CD4-positive, alpha-beta T cell treated with Interleukin-15 for 4 hours (primary cell): ENCODE data around the gene LMBRD2.

Source experiments
- DNase-seq: peaks from one replicate; pipeline ENCODE4 v3.0.0-alpha.2; 2020; ENCODE audit warnings: low spot score

The LMBRD2 gene

DNA sequence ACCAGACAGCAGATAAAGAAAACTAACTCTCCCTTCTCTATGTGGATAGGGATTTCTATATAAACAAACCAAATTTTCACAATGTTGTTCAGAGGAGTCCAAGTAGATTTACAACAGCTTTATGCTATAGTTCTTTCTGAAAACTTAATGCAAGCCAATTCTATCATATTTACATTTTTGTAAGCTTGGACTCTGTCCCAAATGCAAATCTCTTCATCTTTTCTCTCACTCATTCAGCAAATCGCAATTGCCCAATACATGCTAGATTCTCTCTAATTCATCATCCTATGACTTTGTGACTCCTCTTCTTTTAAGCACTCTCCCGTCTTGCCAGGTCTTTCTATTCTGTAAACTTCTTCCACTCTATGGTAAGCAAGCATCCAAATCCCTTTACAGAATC is 45.9 kb downstream of the LMBRD2 start:
- no peak for DNase-seq

DNA sequence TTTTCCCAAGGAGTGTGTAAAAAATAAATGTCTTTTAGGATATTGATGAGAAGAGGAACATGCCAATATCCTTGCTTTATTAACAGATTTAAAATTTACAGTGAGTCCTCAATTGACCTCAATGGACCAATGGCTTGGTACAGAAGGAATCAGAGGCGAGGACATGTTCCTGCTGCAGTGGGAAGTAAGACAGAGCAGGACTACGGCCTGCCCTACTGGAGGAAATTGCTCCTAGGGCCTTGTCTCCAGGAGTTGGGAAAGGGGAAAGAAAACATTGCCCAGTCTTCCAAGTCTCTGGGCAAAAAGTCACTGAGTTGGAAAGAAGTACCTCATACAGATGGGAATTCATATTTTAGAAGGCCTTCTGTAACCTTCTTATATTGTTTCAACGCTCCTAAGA is 51.9 kb downstream of the LMBRD2 start:
- no peak for DNase-seq

DNA sequence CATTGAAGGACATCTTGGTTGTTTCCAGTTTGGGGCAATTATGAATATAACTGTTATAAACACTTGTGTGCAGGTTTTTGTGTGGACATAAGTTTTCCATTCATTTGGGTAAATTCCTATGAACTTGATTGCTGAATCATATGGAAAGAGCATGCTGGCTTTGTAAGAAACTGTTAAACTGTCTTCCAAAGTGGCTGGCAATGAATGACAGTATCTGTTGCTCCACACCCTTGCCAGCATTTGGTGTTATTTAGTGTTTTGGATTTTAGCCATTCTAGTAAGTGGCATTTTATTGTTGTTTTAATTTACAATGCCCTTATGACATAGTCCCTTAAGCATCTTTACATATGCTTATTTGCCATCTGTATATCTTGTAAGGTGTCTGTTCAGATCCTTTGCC is 55.2 kb downstream of the LMBRD2 start:
- no peak for DNase-seq

- no peak for DNase-seq
These were observed 61.7 kb downstream of the LMBRD2 start for GRCh38 chr5:36089989-36090388.

- peak; percentile 33 for DNase-seq
These were observed 72.4 kb downstream of the LMBRD2 start for GRCh38 chr5:36079200-36079781.

DNA sequence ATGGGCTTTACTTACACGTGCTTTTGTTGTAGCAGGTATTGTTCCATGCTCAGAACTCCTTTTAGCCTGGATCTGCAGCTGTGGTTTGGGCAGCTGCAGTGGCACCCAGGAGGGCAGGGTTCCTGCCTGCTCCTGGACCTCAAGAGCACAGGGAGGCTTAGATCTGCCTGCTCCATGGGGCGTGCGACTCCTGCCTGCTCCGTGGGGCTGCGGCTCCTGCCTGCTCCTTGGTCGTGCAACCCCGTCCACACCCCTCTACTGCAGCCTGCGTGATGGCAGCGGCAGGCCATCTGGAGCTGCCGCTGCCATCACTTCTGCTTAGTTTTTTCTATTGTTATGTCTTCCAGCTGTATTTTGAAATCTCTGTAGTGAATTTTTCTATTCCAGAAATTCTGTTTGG is 73.3 kb downstream of the LMBRD2 start:
- no peak for DNase-seq

GRCh38 chr5:36073595-36074216 is 78.0 kb downstream of the LMBRD2 start:
- no peak for DNase-seq

DNA sequence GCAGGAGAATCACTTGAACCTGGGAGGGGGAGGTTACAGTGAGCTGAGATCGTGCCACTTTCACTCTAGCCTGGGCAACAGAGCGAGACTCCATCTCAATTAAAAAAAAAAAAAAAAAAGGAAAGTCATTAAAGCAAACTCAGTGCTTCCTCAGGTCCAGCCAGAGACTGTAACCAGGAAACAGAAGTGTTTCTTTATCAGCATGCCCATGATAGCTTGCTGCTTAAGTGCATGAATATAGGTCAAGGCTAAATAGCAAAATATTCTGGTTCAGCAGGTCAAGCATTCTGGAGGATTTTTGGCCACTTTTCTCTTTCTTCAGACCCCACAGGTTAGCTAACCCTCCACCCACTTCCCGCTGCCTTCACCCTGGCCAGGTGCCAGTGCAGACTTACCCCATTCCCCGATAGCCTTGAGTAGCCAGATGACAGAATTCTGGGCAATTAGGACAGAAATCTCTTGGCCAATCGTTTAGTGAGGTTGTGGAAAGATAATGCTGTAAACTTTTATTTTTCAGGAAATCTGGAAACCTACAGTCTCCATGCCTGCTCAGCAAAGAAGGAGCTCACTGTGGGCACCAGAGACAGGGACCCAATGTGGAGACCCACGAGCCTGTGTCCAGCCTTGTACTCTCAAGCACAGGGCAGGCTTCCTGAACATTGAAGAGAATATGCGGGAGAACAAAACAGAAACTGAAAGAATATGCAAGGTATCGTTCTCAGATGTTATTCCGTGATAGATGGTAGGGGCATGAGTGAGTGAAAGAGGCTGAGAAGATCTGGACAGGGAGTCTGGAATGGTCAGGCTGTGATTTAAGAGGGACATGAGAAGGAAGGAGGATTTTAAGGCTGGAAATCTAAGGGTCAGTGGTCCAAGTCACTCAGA is 80.8 kb downstream of the LMBRD2 start:
- no peak for DNase-seq

GRCh38 chr5:36068751-36069281 is 82.9 kb downstream of the LMBRD2 start:
- DNase-seq: no peak

DNA sequence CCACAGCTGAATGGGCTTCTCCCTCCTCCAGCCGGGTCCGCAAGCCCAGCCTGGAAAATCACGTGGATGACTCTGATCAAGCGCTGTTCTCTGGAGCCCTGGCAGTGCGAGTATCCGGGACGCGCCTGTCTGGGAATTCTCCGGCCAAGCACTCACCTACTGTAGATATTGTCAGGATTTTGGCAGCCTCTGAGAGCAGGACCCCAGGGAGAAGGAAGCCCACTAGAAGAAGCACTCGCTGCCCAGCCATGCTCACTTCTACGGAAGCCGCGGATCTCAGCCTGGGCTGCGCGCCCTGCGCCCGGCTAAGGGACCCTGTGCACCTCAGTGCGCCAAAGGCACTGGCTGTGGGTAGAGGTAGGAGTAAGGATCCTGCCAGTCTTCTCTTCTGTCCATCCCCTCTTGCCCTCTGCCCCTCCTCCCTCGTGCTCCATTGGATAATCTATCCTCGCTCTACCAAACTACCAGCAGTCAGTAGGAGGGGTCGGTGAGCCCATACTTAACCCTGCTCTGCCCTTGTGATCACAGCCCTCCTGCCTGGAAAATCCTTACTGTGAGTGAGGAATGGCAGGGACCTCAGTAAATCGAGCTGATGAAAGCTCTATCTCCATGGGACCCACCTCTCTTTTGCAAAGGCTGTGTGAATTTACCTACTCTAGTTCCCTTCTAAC is 85.0 kb downstream of the LMBRD2 start, which contains the start of gene UGT3A2:
UGT3A2 (minus strand) TSS at position 343 of the 671 bp plus-strand sequence; CDS start at position 250, 93 bp downstream.
- DNase-seq: no peak

DNA sequence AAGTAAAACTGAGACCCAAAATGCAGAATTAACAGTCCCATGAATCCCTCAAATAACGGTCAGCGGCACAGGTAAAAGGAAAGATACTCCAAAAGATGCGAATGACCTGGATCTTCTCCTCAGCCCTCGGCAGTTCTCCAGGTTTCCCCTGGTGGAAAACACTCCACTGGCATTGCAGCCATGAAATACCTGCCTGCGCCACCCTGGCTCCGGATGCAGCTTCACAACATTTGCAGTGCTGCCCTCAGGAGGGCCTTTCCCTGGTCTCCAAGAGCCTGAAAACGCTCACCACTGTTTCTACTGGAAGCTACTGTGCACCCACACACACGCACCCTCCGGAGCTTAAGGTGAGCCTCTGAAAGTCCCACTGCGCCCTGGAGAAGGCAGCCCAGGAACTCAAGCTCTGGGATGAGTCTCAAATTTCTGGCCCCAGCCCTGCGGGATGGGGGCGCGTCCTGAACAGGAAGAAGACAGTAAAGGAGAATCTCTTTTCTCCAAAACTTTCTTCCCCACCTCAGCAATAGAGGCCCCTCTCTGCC is 85.6 kb downstream of the LMBRD2 start:
- no peak for DNase-seq

GRCh38 chr5:36060420-36060887 is 91.2 kb downstream of the LMBRD2 start:
- DNase-seq: no peak

GRCh38 chr5:36059571-36060419 is 91.9 kb downstream of the LMBRD2 start:
- no peak for DNase-seq

DNA sequence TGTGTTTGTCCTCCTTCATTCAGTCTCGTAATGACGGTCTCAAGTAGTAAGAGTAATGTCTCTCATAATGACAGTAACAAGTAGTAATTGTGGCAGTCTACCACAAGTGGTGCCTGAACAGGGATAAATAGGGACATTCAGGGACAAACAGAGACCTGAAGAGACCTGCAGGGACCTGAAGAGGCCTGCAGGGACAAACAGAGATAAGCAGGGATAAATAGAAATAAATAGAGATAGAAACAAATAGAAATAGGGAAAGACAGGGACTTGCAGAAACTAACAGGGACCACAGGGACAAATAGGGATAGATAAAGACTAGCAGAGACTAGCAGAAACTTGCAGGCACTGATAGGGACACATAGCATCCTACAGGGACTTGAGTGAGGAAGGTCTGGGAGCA is 92.9 kb downstream of the LMBRD2 start:
- DNase-seq: no peak

- no peak for DNase-seq
These were observed 94.3 kb downstream of the LMBRD2 start for GRCh38 chr5:36057386-36057785.

GRCh38 chr5:36056422-36056821 is 95.3 kb downstream of the LMBRD2 start:
- DNase-seq: no peak

DNA sequence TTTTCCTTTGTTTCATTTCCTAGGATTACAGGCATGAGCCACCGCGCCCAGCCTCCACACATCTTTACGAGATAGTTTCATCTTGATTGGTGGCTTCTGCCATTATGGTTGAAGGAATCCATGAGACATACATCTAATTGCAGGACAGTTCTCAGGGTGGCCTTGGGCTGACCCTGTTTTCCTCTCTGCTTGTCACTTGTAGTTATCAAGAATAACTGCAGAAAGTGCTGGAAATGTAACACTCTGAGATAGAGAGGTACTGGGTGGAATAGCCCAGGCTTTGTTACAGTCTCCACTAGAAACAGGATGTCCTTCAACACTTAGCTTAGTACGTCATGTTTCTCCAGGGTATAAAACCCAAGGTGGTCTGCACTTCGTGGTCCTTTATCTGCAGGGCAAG is 95.7 kb downstream of the LMBRD2 start:
- DNase-seq: no peak

DNA sequence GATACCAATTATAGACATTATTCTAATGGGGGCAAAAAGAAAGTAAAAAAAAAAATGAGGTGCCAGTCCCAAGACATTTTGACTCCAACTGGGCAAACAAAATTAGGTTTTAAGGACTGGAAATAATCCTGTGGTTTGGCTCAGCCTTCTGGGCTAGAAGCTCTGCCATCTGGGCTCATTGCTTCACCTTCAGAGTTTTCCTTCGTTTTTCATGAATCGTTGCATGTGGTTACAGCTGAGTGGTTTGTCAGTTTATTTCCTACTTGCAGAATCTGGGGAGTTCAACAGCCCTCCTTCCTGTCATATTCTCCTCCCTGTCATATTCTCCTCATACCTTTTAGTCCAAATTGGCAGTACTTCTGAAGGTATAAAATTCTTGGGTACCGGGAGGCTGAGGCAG is 97.0 kb downstream of the LMBRD2 start:
- DNase-seq: no peak

GRCh38 chr5:36052538-36052937 is 99.1 kb downstream of the LMBRD2 start:
- DNase-seq: no peak

- no peak for DNase-seq
These were observed 101.7 kb downstream of the LMBRD2 start for GRCh38 chr5:36049949-36050348.
